Measurements from ENCODE around the gene RASSF9. TPM values are rescaled to one million over a fixed set of nuclear protein-coding genes. Genes with fewer than 3 reads are reported as not detected.

The RASSF9 gene
- total RNA-seq, 4 donors from 2014 or later: 1.6 to 6.1 (median 2.5) TPM

GRCh38 chr12:85784096-85784720 is 52.0 kb downstream of the RASSF9 start:
- no peak for ATAC-seq
- peaks cover 3% of the 10 kb centered on the region for H3K27me3 ChIP-seq
- TF ChIP-seq EP300 (IDR thresholded peaks at IDR 0.05): no peak
- no peak for TF ChIP-seq POLR2AphosphoS5 (IDR thresholded peaks at IDR 0.05)
- TF ChIP-seq POLR2A (IDR thresholded peaks at IDR 0.05): no peak
- TF ChIP-seq, protein P1, sequence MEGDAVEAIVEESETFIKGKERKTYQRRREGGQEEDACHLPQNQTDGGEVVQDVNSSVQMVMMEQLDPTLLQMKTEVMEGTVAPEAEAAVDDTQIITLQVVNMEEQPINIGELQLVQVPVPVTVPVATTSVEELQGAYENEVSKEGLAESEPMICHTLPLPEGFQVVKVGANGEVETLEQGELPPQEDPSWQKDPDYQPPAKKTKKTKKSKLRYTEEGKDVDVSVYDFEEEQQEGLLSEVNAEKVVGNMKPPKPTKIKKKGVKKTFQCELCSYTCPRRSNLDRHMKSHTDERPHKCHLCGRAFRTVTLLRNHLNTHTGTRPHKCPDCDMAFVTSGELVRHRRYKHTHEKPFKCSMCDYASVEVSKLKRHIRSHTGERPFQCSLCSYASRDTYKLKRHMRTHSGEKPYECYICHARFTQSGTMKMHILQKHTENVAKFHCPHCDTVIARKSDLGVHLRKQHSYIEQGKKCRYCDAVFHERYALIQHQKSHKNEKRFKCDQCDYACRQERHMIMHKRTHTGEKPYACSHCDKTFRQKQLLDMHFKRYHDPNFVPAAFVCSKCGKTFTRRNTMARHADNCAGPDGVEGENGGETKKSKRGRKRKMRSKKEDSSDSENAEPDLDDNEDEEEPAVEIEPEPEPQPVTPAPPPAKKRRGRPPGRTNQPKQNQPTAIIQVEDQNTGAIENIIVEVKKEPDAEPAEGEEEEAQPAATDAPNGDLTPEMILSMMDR (IDR thresholded peaks at IDR 0.05): no peak
- no peaks in the 10 kb centered on the region for H3K36me3 ChIP-seq
- H3K27ac ChIP-seq: no peak overlapping the region
- no peaks in the 10 kb centered on the region for H3K4me1 ChIP-seq
- no peak overlapping the region for H3K4me3 ChIP-seq
- WGBS, 2 donors (ENCODE audit: low coverage in 1 of 2): 59 to 64% methylated on average over 2 of the region's 2 CpGs
- no peaks in the 10 kb centered on the region for H3K9me3 ChIP-seq

DNA sequence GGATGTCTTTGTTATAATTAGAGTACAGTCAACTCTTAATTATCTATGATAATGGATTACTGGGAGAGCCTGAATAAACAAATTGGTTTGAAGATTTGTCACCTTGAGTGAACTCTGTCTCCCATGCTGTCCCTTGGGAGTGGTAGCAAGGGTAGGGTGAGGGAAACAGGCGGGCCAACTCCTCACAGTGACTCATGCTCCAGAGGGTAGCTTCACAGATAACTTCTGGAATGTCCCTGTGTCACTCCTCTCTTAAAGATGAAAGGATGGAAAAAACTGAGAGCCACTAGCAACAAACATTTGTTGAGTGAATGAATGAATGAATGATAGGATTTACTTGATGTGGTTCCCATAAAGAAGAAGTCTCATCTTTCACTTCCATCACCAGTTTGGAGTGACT is 53.5 kb downstream of the RASSF9 start:
- WGBS, 2 donors (ENCODE audit: low coverage in 1 of 2): 83% methylated on average over 1 of the region's 1 CpG; no CpG with 5 or more reads in 1 of the 2 donors
- Histone ChIP-seq H3K4me1 (no peaks in the 10 kb centered on the region), H3K27me3 (peaks cover 3% of the 10 kb centered on the region), H3K4me3 (no peak overlapping the region), H3K36me3 (no peaks in the 10 kb centered on the region), H3K9me3 (no peaks in the 10 kb centered on the region), H3K27ac (no peak overlapping the region)
- no peak for ATAC-seq
- TF ChIP-seq, protein P1 (IDR thresholded peaks at IDR 0.05): no peak
- no peak for TF ChIP-seq POLR2A (IDR thresholded peaks at IDR 0.05)
- TF ChIP-seq POLR2AphosphoS5 (IDR thresholded peaks at IDR 0.05): no peak
- no peak for TF ChIP-seq EP300 (IDR thresholded peaks at IDR 0.05)

- no peak for ATAC-seq
- no peak for TF ChIP-seq EP300 (IDR thresholded peaks at IDR 0.05)
- TF ChIP-seq, protein P1 (IDR thresholded peaks at IDR 0.05): no peak
- no peak for TF ChIP-seq POLR2AphosphoS5 (IDR thresholded peaks at IDR 0.05)
- TF ChIP-seq POLR2A (IDR thresholded peaks at IDR 0.05): no peak
- Histone ChIP-seq H3K9me3 (no peaks in the 10 kb centered on the region), H3K27me3 (peaks cover 3% of the 10 kb centered on the region), H3K27ac (no peak overlapping the region), H3K36me3 (no peaks in the 10 kb centered on the region), H3K4me1 (no peaks in the 10 kb centered on the region), H3K4me3 (no peak overlapping the region)
These were observed 54.4 kb downstream of the RASSF9 start for GRCh38 chr12:85781766-85782165.

- no peak for ATAC-seq
- Histone ChIP-seq H3K27ac (no peak overlapping the region), H3K36me3 (no peaks in the 10 kb centered on the region), H3K27me3 (no peaks in the 10 kb centered on the region), H3K9me3 (no peaks in the 10 kb centered on the region), H3K4me3 (no peak overlapping the region), H3K4me1 (no peaks in the 10 kb centered on the region)
- TF ChIP-seq EP300 (IDR thresholded peaks at IDR 0.05): no peak
- no peak for TF ChIP-seq POLR2AphosphoS5 (IDR thresholded peaks at IDR 0.05)
- TF ChIP-seq, protein P1 (IDR thresholded peaks at IDR 0.05): no peak
- TF ChIP-seq POLR2A (IDR thresholded peaks at IDR 0.05): no peak
- 51% methylated on average over 2 of the region's 2 CpGs; no CpG with 5 or more reads in 1 of the 2 donors for WGBS, 2 donors (ENCODE audit: low coverage in 1 of 2)
These were observed 56.4 kb downstream of the RASSF9 start for GRCh38 chr12:85779768-85780167.

GRCh38 chr12:85775091-85775490 is 61.1 kb downstream of the RASSF9 start:
- TF ChIP-seq, protein P1 (IDR thresholded peaks at IDR 0.05): no peak
- TF ChIP-seq EP300 (IDR thresholded peaks at IDR 0.05) (no peak), POLR2AphosphoS5 (IDR thresholded peaks at IDR 0.05) (no peak), POLR2A (IDR thresholded peaks at IDR 0.05) (no peak)
- no peak for ATAC-seq
- no peaks in the 10 kb centered on the region for H3K27me3 ChIP-seq
- no peaks in the 10 kb centered on the region for H3K9me3 ChIP-seq
- no peaks in the 10 kb centered on the region for H3K36me3 ChIP-seq
- H3K27ac ChIP-seq: no peak overlapping the region
- no peak overlapping the region for H3K4me3 ChIP-seq
- no peaks in the 10 kb centered on the region for H3K4me1 ChIP-seq

All from gastroesophageal sphincter (tissue), 4 donors.